ENCODE data around the gene PARK7.
A peak's percentile ranks its signal among the peaks of the same experiment; 100 is the strongest.

- TF ChIP-seq, protein P1, sequence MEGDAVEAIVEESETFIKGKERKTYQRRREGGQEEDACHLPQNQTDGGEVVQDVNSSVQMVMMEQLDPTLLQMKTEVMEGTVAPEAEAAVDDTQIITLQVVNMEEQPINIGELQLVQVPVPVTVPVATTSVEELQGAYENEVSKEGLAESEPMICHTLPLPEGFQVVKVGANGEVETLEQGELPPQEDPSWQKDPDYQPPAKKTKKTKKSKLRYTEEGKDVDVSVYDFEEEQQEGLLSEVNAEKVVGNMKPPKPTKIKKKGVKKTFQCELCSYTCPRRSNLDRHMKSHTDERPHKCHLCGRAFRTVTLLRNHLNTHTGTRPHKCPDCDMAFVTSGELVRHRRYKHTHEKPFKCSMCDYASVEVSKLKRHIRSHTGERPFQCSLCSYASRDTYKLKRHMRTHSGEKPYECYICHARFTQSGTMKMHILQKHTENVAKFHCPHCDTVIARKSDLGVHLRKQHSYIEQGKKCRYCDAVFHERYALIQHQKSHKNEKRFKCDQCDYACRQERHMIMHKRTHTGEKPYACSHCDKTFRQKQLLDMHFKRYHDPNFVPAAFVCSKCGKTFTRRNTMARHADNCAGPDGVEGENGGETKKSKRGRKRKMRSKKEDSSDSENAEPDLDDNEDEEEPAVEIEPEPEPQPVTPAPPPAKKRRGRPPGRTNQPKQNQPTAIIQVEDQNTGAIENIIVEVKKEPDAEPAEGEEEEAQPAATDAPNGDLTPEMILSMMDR (IDR thresholded peaks at IDR 0.05), result no peak
- peak in 1 of 4 donors; percentile 15 for TF ChIP-seq POLR2AphosphoS5 (IDR thresholded peaks at IDR 0.05)
- TF ChIP-seq POLR2A (IDR thresholded peaks at IDR 0.05), result no peak
Observed at GRCh38 chr1:8011923-8012858, 50.7 kb downstream of the PARK7 start.

All from sigmoid colon (tissue), 4 donors.